Measurements from ENCODE around the gene APBA1.

APBA1 gene

GRCh38 chr9:69657269-69657668 is 14.9 kb downstream of the APBA1 start:
- DNase-seq (ENCODE audit: low read depth in 2 of 2) = no peak

DNA sequence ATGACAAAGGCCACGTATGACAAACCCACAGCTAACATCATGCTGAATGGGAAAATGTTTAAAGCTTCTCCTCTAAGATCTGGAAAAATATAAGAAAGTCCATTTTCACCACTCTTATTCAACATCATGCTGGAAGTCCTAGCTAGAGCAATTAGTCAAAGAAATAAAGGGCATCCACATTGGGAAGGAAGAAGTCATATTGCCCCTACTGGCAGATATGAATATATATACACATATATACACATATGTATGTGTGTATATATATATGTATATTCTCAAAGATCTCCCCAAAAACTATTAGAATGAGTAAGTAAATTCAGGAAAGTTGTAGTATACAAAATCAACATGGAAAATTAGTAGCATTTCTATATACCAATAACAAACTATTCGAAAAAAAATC is 17.1 kb downstream of the APBA1 start:
- DNase-seq (ENCODE audit: low read depth in 2 of 2) = no peak

DNA sequence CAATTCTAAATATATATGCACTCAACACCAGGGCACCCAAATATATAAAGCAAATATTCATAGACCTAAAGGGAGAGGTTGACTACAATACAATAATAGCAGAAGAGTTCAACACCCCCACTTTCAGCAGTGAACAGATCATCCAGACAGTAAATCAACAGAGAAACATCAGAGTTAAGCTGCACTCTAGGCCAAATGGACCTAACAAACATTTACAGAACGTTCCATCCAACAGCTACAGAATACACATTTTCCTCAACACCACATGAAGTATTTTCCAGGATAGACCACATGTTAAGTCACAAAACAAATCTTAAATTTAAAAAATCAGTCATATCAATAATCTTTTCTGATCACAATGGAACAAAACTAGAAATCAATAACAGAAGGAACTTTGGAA is 18.9 kb downstream of the APBA1 start:
- DNase-seq (ENCODE audit: low read depth in 2 of 2) = no peak

DNA sequence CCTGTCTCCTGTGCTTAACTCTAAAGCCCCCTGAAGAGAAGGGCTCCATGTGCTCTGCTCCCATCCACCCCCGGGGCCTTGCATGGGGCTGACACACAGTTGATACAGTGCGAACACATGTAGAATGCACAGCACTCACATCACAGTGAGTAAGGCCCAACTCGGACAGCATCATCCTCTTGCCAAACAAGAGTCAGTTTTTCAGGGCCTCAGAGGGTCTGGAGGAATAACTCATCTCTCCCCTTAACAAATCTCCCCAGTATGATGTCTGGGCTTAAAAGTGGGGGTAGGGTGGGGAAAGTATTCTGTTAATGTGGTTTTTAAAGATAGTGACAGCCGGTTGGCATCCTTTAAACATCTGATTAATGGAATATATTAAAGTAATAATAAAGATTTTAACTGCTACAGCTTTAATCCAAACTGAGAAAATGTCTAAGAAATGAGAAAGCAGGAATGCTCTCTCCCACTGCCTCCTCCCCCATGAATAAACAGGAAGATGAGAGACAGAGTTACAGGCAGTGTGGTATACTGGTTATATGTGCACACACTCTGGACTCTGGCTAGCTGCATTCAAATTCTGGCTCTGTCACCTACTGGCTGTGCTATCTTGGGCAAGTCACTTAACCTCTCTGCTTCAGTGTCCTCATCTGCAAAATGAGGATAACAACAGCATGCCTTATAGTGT is 22.5 kb downstream of the APBA1 start:
- no peak for DNase-seq (ENCODE audit: low read depth in 2 of 2)

DNA sequence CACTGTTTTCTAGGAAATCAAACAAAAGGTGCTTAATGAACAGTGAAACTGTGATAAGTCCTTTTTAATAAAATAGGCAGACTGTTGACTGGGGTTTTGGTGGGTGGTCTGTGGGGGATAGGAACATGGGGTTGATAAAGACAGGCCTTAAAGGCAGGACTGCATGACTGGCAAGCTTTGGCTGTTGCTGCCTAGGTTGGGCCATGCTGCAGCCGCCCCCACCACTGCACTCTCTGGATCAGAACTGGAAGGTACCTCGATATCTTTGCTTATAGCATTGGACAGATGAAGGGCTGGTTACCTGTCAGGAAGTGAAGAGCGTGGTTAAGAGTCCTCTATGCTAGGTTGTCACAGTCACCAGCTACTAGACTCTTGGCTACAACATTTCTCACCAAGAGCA is 24.4 kb downstream of the APBA1 start:
- no peak for DNase-seq (ENCODE audit: low read depth in 2 of 2)

- DNase-seq (ENCODE audit: low read depth in 2 of 2) = no peak
These were observed 25.4 kb downstream of the APBA1 start for GRCh38 chr9:69646810-69647209.

DNA sequence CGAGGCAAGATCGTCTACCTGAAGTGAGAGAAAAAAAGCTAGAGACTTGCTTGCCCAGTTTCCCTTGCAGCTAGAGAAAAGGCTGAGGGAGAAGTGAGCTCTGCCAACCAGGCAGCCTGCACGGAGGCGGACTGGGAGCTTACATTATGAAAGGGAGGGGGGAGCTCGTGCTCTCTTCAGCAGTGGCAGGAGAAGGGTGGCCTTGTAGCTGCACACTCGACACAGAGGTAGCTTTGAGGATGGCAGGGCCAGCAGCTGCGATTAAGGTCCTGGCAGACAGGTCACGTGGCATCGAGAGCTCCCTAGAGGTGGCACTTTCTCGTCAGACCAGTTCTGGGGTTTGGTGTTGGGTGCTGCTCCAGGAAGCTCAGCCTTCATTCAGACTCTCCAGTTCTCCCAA is 26.7 kb downstream of the APBA1 start:
- no peak for DNase-seq (ENCODE audit: low read depth in 2 of 2)

DNA sequence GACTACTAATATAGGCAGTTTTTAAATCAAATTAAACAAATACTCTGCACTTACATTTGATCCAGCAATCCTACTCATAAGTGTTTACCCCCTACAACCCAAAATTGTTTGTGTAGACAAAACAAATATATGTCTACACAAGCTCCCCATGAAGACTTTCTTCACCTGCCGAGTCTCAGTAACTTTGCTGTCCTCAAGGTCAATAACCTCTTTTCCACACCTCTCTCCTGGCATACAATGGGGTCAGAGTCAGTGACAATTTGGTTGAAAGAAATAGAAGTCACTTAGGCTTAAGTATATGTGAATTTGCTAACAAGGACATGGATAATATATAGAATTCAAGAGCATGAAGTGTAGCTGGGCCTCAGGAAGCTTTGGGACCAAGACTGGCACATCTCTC is 29.1 kb downstream of the APBA1 start:
- DNase-seq (ENCODE audit: low read depth in 2 of 2) = no peak

DNA sequence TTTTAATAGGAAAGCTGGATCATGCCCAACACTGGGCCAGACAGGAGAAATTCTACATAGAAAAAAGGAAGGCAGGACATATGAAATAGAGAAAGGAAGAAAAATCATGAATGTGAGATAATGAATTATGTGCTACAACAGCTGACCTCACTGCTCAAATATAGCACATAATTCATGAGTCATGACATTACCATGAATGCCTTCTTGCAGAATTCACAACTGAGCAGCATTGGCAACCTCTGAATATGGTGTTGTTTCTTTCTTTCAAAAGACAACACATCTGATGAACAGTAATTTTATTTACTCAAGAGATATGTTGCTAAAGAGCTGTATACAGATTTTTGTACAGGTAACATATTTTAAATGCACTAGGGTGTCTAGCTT is 34.4 kb downstream of the APBA1 start:
- DNase-seq (ENCODE audit: low read depth in 2 of 2) = no peak

DNA sequence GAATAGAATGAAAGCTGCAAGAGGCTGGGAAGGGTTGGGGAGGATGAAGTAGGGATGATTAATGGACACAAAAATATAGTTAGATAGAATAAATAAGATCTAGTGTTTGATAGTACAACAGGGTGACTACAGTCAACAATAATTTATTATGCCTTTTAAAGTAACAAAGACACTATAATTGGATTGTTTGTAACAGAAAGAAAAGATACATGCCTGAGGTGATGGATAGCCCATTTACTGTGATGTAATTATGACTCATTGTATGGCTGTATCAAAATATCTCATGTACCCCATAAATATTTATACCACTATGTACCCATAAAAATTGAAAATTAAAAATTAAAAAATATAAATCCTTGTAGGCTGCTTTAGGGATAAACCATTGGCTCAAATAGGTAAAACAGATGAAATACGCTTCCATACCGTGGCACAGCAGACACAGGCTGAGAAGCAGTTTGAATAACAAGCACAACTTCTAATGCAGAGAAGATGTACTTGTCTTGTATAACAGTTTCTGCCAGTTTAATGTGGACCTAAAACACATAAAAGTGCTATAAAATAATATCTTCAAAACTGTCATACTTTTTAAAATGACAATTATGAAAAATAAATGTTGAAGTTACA is 34.9 kb downstream of the APBA1 start:
- DNase-seq (ENCODE audit: low read depth in 2 of 2) = no peak

DNA sequence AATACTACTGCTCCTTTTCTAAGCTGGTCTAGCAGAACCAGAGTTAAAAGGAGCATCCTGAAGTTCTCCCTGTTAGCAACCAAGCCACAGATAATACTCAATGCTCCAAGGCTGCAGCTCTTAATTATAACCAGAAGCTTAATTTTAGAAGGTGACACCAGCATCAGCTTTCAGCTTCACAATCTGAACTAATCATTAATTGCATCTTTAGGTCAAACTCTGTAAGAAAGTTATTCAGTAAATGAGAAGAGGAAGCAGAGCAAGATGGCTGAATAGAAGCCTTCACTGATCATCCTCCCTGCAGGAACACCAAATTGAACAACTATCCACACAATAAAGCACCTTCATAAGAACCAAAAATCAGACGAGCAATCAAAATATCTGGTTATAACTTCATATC is 38.5 kb downstream of the APBA1 start:
- DNase-seq (ENCODE audit: low read depth in 2 of 2) = no peak

DNA sequence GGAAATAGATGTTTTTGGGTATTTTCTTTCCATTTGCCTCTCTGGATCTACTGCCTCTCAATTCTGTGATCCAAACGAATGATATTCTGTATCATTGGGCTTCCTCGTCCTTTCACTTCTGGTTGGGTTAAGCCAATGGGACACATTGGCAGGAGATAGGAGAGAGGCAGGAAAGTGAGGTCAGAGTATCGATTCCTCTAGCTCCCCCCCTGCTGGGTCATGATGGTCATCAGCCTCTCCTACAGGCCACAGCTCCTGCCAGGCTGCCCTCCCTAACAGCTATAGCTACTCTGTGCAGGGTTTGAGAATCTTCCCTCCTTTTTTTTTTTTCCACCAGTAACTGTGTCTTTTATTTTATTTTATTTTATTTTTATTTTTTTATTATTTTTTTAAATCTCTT is 39.4 kb downstream of the APBA1 start:
- DNase-seq (ENCODE audit: low read depth in 2 of 2) = no peak

- DNase-seq (ENCODE audit: low read depth in 2 of 2) = no peak
These were observed 44.9 kb downstream of the APBA1 start for GRCh38 chr9:69627281-69627680.

- DNase-seq (ENCODE audit: low read depth in 2 of 2) = no peak
These were observed 48.9 kb downstream of the APBA1 start for GRCh38 chr9:69623276-69623675.

GRCh38 chr9:69622676-69623075 is 49.5 kb downstream of the APBA1 start:
- DNase-seq (ENCODE audit: low read depth in 2 of 2) = no peak

- no peak for DNase-seq (ENCODE audit: low read depth in 2 of 2)
These were observed 50.3 kb downstream of the APBA1 start for GRCh38 chr9:69621730-69622460.

GRCh38 chr9:69620731-69621130 is 51.4 kb downstream of the APBA1 start:
- no peak for DNase-seq (ENCODE audit: low read depth in 2 of 2)

DNA sequence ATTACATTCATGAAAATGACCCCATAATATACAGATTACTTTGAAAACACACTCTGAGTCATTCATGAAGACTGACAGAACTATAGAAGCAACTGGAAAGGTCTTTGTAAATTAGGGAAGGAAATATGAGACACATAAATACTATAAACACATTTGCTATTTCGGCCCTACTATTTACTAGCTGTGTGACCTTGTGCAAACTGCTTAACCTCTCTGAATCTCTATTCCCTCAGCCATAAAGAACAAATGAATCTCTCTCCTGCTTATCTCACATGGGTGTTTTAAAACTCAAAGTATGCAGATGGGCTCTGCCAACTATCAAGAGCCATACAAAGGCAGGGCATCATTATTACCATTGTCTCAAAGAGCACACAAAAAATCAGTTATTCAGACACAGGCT is 52.9 kb downstream of the APBA1 start:
- DNase-seq (ENCODE audit: low read depth in 2 of 2) = no peak

- DNase-seq (ENCODE audit: low read depth in 2 of 2) = no peak
These were observed 55.2 kb downstream of the APBA1 start for GRCh38 chr9:69617006-69617405.

DNA sequence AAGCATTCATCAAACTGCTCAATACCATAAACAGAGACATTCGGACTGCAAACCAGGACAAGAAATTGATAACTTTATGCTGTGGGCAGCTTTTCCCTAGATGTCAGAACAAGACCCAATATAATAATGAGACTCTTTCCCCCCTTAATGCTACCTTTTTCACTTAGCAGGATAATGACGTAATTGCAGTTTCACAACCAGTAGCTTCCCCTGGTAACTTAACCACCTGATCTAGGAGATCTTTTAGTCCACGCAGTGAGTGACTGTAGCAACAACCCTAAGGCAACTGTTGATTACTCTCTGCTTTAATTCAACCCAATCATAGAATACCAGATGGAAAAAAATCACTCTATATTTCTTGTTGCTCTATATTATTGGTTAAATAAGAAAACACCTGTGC is 56.3 kb downstream of the APBA1 start:
- no peak for DNase-seq (ENCODE audit: low read depth in 2 of 2)

DNA sequence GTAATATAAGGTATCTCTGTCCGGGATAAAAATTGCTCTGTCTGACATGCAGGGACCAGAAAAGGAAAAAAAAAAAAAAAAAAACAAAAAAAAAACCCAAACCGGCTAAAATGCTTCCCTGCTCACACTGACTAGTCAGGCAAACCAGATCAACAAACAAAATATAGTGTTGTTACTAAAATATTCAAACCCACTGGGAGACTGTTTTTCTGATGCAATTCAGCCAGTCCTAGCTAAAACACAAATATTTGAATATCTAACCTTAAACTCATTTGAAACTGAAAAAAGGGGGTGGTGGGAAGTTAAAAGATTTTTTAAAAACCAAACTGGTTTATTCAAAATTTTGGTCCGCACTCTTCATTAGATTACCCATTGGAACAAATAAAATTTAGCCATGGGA is 61.0 kb downstream of the APBA1 start:
- DNase-seq (ENCODE audit: low read depth in 2 of 2) = no peak

GRCh38 chr9:69609156-69609555 is 63.0 kb downstream of the APBA1 start:
- no peak for DNase-seq (ENCODE audit: low read depth in 2 of 2)

- no peak for DNase-seq (ENCODE audit: low read depth in 2 of 2)
These were observed 66.1 kb downstream of the APBA1 start for GRCh38 chr9:69606089-69606488.

All from stimulated activated CD8-positive, alpha-beta memory T cell treated with anti-CD3 and anti-CD28 coated beads, Interleukin-2, amount 100 ng/mL, for 1 hour (primary cell).